Measurements from ENCODE around the gene SPG11. TPM values are rescaled to one million over a fixed set of nuclear protein-coding genes. Genes with fewer than 3 reads are reported as not detected.

Gene SPG11
- total and polyA plus RNA-seq, 2 experiments from 2014 or later, result 21.5 to 53.6 TPM

- H4K20me1 ChIP-seq (ENCODE audit: insufficient read depth), result no peaks in the 10 kb centered on the region
- peak overlapping the region; percentile 94 for H3K9ac ChIP-seq
- 18 to 23% methylated on average over 26 to 32 of the region's 34 CpGs for WGBS, 2 experiments (ENCODE audit: low coverage in 1 of 2, low lambda C conversion rate in 2 of 2, missing lambda C conversion rate in 2 of 2)
- H3K27me3 ChIP-seq (replicated peaks; ENCODE audit: insufficient read depth), result no peaks in the 10 kb centered on the region
- peaks cover 10% of the 10 kb centered on the region for H3K4me1 ChIP-seq (ENCODE audit: insufficient read depth)
- H3K4me2 ChIP-seq (ENCODE audit: unreplicated experiment), result peak overlapping the region; percentile 100
- no peaks in the 10 kb centered on the region for H3K9me2 ChIP-seq (ENCODE audit: insufficient read depth)
- in situ Hi-C loops (cut with MboI), result loop anchor here (10.0 kb wide), 1 partner anchor 72 kb away; the partner anchor contains the start of gene TRIM69
- H3K79me2 ChIP-seq (ENCODE audit: insufficient read depth), result peaks cover 36% of the 10 kb centered on the region
- H3K27ac ChIP-seq, result peak overlapping the region; percentile 80
- peak overlapping the region; percentile 100 for H3K4me3 ChIP-seq
- H2AFZ ChIP-seq, result peak overlapping the region; percentile 95
- TF ChIP-seq EZH2phosphoT487 (IDR thresholded peaks at IDR 0.05; ENCODE audit: insufficient read depth, low read depth) (no peak), EZH2 (IDR thresholded peaks at IDR 0.05; ENCODE audit: insufficient read depth, poor library complexity, severe bottlenecking) (no peak)
- no peaks in the 10 kb centered on the region for H3K9me3 ChIP-seq (ENCODE audit: low read depth)
- peak; percentile 81 for DNase-seq
- peaks cover 8% of the 10 kb centered on the region; the same call in 1 of the 2 replicates for H3F3A ChIP-seq (ENCODE audit: insufficient read depth)
- H3K36me3 ChIP-seq (ENCODE audit: low read depth), result peaks cover 6% of the 10 kb centered on the region; the same call in 1 of the 2 replicates
These were observed 718 bp downstream of the SPG11 start for GRCh38 chr15:44662478-44663409.

GRCh38 chr15:44661576-44661975, 1.9 kb downstream of the SPG11 start:
- Histone ChIP-seq H3K4me2 (ENCODE audit: unreplicated experiment) (peak overlapping the region; percentile 100), H3K9me3 (ENCODE audit: low read depth) (no peaks in the 10 kb centered on the region), H4K20me1 (ENCODE audit: insufficient read depth) (no peaks in the 10 kb centered on the region), H3K27me3 (replicated peaks; ENCODE audit: insufficient read depth) (no peaks in the 10 kb centered on the region), H3K9me2 (ENCODE audit: insufficient read depth) (no peaks in the 10 kb centered on the region), H2AFZ (no peak overlapping the region), H3F3A (ENCODE audit: insufficient read depth) (peaks cover 8% of the 10 kb centered on the region; the same call in 1 of the 2 replicates), H3K36me3 (ENCODE audit: low read depth) (peaks cover 14% of the 10 kb centered on the region; the same call in 1 of the 2 replicates), H3K4me1 (ENCODE audit: insufficient read depth) (peaks cover 10% of the 10 kb centered on the region), H3K9ac (peak overlapping the region; percentile 94), H3K79me2 (ENCODE audit: insufficient read depth) (peaks cover 36% of the 10 kb centered on the region), H3K4me3 (peak overlapping the region; percentile 100; the same call in 1 of the 2 replicates), H3K27ac (no peak overlapping the region)
- in situ Hi-C loops (cut with MboI), result loop anchor here (10.0 kb wide), 1 partner anchor 73 kb away; the partner anchor contains the start of gene TRIM69
- no peak for DNase-seq
- TF ChIP-seq EZH2 (IDR thresholded peaks at IDR 0.05; ENCODE audit: insufficient read depth, poor library complexity, severe bottlenecking) (no peak), EZH2phosphoT487 (IDR thresholded peaks at IDR 0.05; ENCODE audit: insufficient read depth, low read depth) (no peak)

DNA sequence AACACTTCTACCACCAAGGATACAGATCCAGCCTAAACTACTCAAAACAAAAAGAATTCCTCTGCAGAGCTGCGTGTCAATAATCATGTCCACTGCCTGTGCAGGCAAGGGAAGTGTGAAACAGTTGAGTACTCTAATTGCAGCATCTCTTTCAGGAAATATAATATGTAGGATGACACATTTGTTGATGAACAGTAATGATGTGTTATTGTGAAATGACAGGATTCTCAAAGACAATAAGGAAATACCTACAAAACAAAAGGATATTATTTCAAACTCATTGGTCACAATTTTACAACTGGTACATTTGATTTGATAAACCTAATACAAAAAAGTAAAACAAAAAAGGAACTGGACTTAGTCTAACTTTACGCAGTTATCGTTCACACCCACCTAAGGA, 4.4 kb downstream of the SPG11 start:
- H3K9me3 ChIP-seq (ENCODE audit: low read depth), result no peaks in the 10 kb centered on the region
- H3K4me2 ChIP-seq (ENCODE audit: unreplicated experiment), result no peak overlapping the region
- H3K27ac ChIP-seq, result no peak overlapping the region
- no peak for DNase-seq
- no peak for TF ChIP-seq EZH2 (IDR thresholded peaks at IDR 0.05; ENCODE audit: insufficient read depth, poor library complexity, severe bottlenecking)
- TF ChIP-seq EZH2phosphoT487 (IDR thresholded peaks at IDR 0.05; ENCODE audit: insufficient read depth, low read depth), result no peak
- H3F3A ChIP-seq (ENCODE audit: insufficient read depth), result peaks cover 21% of the 10 kb centered on the region; the same call in 1 of the 2 replicates
- H3K79me2 ChIP-seq (ENCODE audit: insufficient read depth), result peaks cover 36% of the 10 kb centered on the region
- H3K27me3 ChIP-seq (replicated peaks; ENCODE audit: insufficient read depth), result no peaks in the 10 kb centered on the region
- no peaks in the 10 kb centered on the region for H3K9me2 ChIP-seq (ENCODE audit: insufficient read depth)
- no peak overlapping the region for H2AFZ ChIP-seq
- peaks cover 10% of the 10 kb centered on the region for H3K4me1 ChIP-seq (ENCODE audit: insufficient read depth)
- H3K36me3 ChIP-seq (ENCODE audit: low read depth), result peaks cover 25% of the 10 kb centered on the region; the same call in 1 of the 2 replicates
- no peaks in the 10 kb centered on the region for H4K20me1 ChIP-seq (ENCODE audit: insufficient read depth)
- no peak overlapping the region for H3K9ac ChIP-seq
- in situ Hi-C loops (cut with MboI), result no loop called here
- H3K4me3 ChIP-seq, result no peak overlapping the region
- WGBS, 2 experiments (ENCODE audit: low coverage in 1 of 2, low lambda C conversion rate in 2 of 2, missing lambda C conversion rate in 2 of 2), result 97% methylated on average over 3 of the region's 3 CpGs

DNA sequence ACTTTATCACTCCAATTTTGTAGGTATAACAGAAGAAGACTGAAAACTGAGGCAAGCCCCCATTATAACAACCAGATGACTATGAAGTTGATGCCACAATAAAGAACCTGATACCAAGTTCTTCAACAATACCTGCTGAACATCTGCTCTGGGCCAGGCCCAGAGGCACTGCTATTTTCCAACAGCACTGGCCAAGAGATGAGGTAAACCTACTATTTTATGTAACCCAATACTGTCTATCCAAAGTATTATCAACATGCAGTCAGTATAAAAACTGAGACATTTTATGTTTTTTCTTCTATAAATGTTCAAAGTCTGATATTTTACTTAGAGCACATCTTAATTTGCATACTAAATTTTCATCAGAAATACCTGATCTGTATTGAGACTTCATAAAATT, 6.1 kb downstream of the SPG11 start:
- no peak overlapping the region for H3K27ac ChIP-seq
- peaks cover 13% of the 10 kb centered on the region; the same call in 1 of the 2 replicates for H3F3A ChIP-seq (ENCODE audit: insufficient read depth)
- DNase-seq, result no peak
- peaks cover 9% of the 10 kb centered on the region for H3K4me1 ChIP-seq (ENCODE audit: insufficient read depth)
- H3K9me2 ChIP-seq (ENCODE audit: insufficient read depth), result no peaks in the 10 kb centered on the region
- H3K9me3 ChIP-seq (ENCODE audit: low read depth), result no peaks in the 10 kb centered on the region
- in situ Hi-C loops (cut with MboI), result no loop called here
- H3K36me3 ChIP-seq (ENCODE audit: low read depth), result peaks cover 25% of the 10 kb centered on the region; the same call in 1 of the 2 replicates
- peaks cover 30% of the 10 kb centered on the region for H3K79me2 ChIP-seq (ENCODE audit: insufficient read depth)
- H3K27me3 ChIP-seq (replicated peaks; ENCODE audit: insufficient read depth), result no peaks in the 10 kb centered on the region
- H3K9ac ChIP-seq, result no peak overlapping the region
- no peak overlapping the region for H3K4me2 ChIP-seq (ENCODE audit: unreplicated experiment)
- TF ChIP-seq EZH2 (IDR thresholded peaks at IDR 0.05; ENCODE audit: insufficient read depth, poor library complexity, severe bottlenecking) (no peak), EZH2phosphoT487 (IDR thresholded peaks at IDR 0.05; ENCODE audit: insufficient read depth, low read depth) (no peak)
- H4K20me1 ChIP-seq (ENCODE audit: insufficient read depth), result no peaks in the 10 kb centered on the region
- no peak overlapping the region for H2AFZ ChIP-seq
- H3K4me3 ChIP-seq, result no peak overlapping the region

Measured in GM23248 (cell line).